Esophagus squamous epithelium (tissue), 4 donors: ENCODE results near the gene S100A14.

ENCODE experiments used
- POLR2A ChIP-seq, 4 donors: fragments of 450-650 bp; IDR thresholded peaks; one replicate each; pipeline ENCODE4 v1.6.1; 2017; ENCODE audit warnings: antibody characterized with exemption in 4 of 4, mild to moderate bottlenecking in 4 of 4, moderate library complexity in 3 of 4
- TF ChIP-seq, protein P1 (sequence below), 6 experiments: fragments of 450-650 bp in 4 of 6; fragments of 200-600 bp in 2 of 6; sonication (generic) in 2 of 6; IDR thresholded peaks; one replicate each; pipeline ENCODE4 v1.5.1; 2016 to 2019; ENCODE audit warnings: antibody characterized with exemption in 6 of 6, mild to moderate bottlenecking in 4 of 6, moderate library complexity in 4 of 6

DNA sequence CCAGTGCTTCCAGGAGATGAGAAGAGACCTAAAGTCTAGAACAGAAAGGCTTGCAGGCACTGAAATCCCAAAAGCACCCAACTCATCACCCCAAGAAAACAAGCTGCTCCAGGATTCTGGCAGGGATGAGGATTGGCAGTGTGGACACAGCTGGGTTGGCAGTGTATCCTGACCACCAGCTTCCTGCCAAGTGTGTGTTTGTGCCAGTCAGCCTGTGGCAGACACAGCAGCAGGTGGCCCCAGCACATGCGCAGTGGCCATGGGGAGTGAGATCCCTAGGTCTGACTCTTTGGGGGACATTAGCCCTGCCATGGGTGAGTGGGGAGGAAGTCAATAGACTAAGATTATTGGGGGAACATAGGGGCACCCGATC, 33.7 kb upstream of the S100A14 start:
- TF ChIP-seq, protein P1, sequence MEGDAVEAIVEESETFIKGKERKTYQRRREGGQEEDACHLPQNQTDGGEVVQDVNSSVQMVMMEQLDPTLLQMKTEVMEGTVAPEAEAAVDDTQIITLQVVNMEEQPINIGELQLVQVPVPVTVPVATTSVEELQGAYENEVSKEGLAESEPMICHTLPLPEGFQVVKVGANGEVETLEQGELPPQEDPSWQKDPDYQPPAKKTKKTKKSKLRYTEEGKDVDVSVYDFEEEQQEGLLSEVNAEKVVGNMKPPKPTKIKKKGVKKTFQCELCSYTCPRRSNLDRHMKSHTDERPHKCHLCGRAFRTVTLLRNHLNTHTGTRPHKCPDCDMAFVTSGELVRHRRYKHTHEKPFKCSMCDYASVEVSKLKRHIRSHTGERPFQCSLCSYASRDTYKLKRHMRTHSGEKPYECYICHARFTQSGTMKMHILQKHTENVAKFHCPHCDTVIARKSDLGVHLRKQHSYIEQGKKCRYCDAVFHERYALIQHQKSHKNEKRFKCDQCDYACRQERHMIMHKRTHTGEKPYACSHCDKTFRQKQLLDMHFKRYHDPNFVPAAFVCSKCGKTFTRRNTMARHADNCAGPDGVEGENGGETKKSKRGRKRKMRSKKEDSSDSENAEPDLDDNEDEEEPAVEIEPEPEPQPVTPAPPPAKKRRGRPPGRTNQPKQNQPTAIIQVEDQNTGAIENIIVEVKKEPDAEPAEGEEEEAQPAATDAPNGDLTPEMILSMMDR (IDR thresholded peaks at IDR 0.05) = no peak
- no peak for TF ChIP-seq POLR2A (IDR thresholded peaks at IDR 0.05)
